GM12892 (cell line): Measurements from ENCODE around the gene PSENEN.

Experiments
- POLR2A ChIP-seq: IDR thresholded peaks from 2 replicates; pipeline ENCODE4 v1.6.1; 2011; ENCODE audit warnings: low read depth, low read length, control low read depth
- POLR2AphosphoS5 ChIP-seq: IDR thresholded peaks from 2 replicates; pipeline ENCODE4 v1.6.1; 2011; ENCODE audit warnings: low read depth, low read length, control low read depth
- TAF1 ChIP-seq: IDR thresholded peaks from 2 replicates; pipeline ENCODE4 v1.6.1; 2011; ENCODE audit warnings: low read depth, mild to moderate bottlenecking, control low read depth, low read length, borderline replicate concordance

GRCh38 chr19:35755550-35756376 lies 10.3 kb downstream of the PSENEN start:
- TF ChIP-seq POLR2A (no peak), POLR2AphosphoS5 (no peak), TAF1 (no peak)
